SKM-1 treated with dmso at 0.1 percent for 144 hours (cell line): ENCODE data around the gene PBX1.

Experiments used
- DNase-seq: peaks from one replicate; lab custom pipeline; 2025; ENCODE audit not compliant: unreplicated experiment; lab: John Stamatoyannopoulos, UW

Gene PBX1

DNA sequence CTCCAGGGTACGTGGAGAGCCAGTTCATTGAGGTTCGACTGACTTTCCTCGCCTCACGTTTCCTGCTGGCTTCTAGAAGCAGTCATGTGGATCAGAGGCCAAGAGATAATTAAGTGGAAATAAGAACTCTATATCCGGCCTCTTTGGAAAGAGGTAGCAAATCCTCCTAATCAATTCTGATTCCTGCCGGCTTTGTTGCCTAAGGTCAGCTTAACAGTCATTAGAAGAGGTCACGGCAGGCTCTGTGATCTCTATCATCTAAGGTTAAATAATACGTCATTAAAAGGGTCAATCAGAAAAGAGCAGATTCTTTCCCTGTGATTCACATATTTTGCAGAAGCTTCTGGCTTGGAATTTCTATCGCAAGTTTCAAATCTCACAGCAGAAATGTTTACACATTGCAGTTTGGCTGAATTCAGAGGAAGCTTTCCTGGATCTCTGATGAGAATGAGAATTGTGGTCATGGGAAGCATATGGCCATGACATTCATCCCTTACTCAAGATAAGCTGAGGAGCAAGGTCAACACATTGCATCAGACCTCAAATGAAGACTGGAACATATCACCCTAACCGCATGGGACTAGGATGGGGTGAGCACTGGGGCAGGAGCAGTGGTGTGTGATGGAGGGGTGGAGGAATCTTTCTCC, 189.4 kb downstream of the PBX1 start:
- DNase-seq = no peak

DNA sequence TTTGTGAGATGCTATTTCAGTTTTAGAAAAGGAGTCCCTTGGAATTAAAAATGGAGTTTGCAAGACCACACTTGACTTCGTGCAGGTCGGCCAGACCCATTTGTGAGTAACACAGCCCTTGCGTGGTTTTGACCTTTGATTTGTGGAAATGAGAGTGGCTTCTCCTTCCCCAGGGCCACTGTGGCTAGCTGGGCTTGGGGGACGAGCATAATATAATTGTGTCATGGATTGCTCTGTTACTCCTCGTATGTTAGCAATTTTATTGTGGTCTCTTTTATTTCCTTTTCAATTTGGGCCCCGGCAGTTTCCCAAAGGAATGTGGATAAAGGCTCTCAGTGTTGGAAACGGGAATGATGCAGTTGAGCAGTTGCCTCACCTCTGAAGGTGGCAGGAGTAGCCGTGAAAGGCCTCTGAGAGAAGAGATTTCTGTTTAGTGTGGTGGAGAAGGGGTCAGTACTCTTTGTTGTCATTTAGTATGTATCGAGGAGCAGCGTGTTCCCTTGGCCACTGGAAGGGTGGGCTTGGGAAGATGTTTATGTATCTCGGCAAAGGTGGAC, 194.6 kb downstream of the PBX1 start:
- no peak for DNase-seq

DNA sequence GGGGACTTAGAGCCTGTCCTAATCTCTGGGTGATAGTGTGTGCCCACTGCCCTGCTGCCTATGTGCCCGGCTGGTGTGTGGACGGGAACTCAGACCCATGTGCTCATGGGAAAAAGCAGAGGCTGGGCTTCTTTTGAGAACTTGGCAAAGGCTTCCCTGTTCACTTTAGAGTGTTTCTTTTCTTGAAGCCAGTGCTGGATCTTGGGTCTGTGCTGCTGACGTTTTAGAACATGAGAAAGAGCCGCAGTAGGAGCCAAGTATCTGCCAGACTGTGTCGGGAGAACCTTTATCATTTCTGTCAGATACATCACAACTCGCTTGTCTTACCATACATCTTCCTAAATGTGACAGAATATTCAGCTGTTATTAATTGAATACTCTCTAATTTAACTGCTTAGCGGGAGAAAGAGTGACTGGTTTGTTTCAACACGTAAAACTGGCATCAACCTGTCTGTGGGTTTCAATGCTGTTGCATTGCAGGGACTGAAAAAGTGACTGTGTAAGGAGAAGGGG, 195.2 kb downstream of the PBX1 start:
- DNase-seq = no peak

- DNase-seq = no peak
Measured at GRCh38 chr1:164755690-164756089, 196.7 kb downstream of the PBX1 start.

DNA sequence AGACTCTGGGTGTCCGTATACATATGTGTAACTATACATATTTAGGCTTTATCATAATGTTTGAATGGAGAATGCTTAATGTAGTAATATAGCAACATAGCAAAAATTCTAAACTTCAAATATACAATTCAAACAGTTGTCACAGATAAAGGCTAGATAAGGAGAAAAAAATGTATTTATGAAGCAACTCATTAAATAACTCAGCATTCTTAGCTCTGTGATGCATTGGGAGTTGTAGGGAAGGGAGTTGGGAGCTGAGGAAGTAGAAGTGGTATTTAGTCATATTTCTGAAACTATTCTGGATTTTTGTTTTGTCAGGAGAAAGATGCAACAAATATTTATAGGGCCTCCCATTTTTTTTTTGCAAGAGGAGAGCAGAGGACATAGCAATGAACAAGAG, 197.8 kb downstream of the PBX1 start:
- no peak for DNase-seq

DNA sequence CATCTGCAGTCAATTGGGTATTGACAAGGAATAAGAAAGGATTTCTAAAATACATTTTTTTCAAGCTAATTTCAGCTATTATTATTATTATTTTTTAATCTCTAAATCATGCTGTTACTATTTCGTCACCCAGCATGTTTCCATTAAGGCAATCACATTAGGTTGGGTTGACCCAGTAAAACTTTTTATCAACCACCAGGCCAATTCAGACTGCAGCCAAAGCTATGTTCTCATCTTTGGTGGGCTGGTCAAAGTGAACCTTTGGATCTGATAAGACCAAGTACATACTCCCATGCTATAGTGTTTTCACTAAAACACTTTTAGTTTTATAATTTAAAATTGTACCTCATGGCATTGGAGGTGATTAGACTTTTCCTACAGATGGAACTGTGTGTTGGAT, 198.6 kb downstream of the PBX1 start:
- DNase-seq = no peak

DNA sequence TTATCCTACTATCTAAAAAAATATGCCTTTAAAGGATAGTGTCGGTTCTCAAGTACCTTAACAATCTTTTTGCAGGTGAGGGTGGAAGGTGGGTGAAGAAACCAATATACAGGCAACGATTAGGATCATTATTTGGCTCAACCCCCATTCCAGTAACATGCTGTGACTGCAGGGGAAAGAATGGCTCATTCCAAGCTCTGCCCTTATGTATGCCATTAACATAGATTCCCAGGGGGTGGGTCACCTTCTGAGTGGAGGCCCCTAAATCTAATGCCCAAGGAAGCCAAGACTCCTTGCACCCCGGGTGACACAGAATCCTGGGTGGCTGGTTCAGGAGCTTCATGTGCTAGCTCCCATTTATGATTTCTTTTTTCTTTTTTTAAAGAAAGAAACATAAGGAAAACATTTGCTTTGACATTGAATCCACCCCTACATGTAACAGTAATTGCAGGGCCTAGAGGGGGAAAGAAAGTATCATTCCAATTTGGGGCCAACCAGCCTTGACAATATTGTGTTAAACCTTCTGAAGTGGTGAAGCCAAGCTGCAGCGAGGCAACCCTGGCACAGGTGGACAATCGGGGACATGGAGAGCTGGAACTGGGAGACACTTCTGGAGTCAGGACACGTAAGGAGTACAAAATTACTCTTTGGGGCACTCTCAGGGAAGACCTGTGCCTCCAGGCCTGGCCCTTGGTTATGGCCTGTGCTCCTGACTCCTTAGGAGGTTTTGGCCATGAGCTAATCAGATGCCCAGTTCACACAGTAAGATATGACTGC, 200.3 kb downstream of the PBX1 start:
- DNase-seq = no peak

DNA sequence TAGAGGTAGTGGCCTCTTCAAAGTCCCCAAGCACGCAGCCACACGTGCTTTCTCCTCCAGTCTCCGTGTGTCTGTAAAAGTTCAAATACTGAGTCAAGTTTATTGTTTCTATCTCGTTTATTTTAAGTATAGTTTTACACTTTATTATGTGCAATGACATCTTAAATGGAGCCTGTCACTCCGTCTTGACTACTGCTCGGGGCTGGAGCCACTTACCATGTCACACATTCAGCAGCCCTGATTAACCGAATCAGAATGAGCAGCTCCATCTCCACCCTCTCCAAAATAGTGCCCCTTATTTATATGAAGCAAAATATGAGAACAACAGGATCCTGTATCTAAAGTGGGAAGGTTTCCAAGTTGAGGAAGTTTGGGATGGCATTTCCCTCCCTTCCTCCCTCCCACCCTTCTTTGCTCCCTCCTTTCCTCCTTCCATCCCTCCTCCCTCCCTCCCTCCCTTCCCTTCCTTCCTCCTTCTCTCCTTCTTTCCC, 201.0 kb downstream of the PBX1 start:
- DNase-seq = no peak

DNA sequence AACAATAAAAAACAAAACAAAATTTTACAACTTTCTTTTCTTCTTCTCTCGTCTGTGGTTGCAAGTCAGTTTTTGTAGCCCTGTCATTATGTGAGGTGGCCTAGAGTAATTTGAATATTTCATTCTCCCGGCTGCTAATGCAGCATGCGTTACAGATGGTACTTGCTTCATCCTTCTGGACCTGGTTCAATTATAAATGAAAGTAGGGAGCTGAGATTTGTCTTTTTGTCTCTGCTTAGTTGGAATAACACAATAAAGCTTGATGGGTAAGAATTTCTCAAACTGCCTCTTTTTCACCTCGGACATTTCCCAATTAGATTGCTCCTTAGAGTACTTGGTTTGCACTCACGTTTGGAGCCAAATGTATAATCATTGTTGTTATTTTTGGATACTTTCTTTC, 201.6 kb downstream of the PBX1 start:
- DNase-seq = no peak

DNA sequence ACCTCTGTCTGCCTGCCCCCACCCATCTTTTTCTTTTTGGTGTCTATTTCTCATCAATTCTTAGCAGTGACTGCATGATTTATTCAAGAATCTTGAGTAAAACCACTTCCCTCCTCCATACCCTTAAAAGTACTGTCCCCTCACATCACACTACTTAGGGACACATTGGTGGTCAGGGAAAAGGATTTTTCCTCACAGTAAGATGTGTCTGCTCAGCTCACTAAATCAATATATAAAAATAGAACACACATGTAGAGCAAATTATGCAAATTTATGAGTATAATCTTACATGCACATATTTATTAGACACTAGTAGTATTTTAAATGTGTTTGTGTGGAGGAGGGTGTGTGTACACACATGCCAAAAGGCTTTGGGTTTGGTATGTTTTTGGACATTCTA, 202.0 kb downstream of the PBX1 start:
- no peak for DNase-seq

- DNase-seq = no peak
Measured at GRCh38 chr1:164763098-164763497, 204.1 kb downstream of the PBX1 start.

DNA sequence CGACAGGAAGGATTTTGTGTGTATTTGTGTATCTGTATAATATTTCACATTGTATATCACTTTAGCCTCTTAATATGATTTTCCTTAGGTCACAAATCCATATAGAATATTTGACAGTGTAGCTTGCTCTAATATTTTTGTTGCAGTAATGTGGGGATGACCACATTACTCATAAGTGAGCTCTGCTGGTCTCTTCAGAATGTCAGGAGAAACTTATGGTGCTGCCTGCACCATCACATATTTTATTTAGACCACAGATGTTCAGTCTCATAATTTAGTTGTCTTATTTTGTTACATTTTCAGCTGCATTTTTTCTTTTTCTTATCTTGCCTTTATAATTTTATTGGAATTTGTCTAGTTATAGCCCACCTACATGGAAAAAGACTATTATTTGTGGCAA, 205.3 kb downstream of the PBX1 start:
- no peak for DNase-seq

DNA sequence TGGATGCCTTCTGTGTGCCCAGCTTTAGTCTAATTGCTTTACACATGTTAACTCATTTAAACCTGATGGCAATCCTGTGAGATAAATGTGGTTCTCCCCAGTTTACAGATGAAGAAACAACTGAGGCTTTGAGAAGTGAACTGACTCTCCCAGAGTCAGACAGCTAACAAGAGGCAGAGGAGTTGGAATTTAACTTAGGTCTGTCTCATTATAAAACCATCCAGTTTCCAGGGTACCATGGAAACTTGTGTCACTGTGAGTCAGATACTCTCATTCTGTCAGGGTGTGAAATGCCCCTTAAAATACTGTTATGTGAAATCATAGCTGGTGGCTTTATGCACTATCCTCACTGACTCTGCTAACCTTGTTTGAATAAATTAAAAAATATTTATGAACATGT, 206.6 kb downstream of the PBX1 start:
- DNase-seq = no peak

- no peak for DNase-seq
Measured at GRCh38 chr1:164765992-164766720, 207.2 kb downstream of the PBX1 start.

DNA sequence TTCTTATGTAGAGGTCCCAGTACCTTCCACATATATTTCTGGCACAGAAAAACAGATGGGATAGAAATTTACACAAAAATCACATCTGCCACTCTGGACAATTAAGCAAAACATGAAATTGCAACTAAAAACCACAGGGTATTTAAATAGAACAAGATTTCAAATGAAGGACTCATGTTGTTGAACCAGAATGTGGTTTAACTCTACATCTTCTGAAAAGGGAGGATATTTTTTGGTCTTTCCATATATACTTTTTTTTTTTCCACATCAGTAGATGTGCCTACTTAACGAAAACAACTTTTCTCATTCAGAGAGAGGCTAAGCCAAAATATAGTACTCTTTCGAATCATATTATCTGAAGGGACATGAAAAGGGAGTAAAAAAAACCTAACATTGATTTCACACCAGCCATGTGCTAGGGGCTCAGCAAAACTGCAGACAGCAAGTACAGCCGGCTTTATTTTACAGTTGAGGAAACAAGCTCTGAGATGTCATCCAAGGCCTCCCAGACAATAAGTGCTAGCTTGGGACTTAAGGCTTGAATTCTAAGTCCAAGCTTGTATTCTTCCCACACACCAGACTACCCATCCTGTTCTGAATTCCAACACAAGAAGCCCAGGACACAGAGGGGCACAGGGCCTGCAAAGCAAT, 208.9 kb downstream of the PBX1 start:
- no peak for DNase-seq

- DNase-seq = no peak
Measured at GRCh38 chr1:164768619-164769018, 209.6 kb downstream of the PBX1 start.

GRCh38 chr1:164769486-164770130, 210.6 kb downstream of the PBX1 start:
- DNase-seq = no peak

GRCh38 chr1:164770131-164770529, 211.1 kb downstream of the PBX1 start:
- no peak for DNase-seq

- DNase-seq = no peak
Measured at GRCh38 chr1:164771041-164771618, 212.1 kb downstream of the PBX1 start.
